ENCODE data around the gene SERTM2.
"Not testable (repeated sequence)": the region's sequence is repeated elsewhere in the genome, so short reads cannot be mapped to it uniquely, and the experiment has no call there.

The SERTM2 gene

DNA sequence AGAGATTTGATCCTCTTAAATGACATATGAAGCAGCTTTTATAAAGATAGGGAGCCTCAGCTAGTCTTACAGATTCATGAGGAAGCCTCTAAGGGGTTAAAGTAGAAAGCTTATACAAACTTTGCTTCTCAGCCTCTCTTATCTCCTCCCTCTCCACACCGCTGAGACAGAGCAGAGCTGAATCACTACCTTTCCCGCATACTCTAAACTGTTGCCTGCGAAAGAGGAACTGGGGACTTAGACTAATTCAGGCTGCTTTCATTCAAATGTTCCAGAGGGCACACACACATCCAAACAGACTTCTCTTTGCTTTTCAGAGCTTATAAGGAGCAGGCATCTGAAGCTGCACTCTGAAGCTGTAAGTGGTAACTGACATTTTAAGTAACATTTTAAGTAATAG lies at the start of gene SERTM2:
SERTM2 (plus strand) TSS at position 169 of the 400 bp plus-strand sequence. CDS start 7,213 bp downstream, outside the sequence.
- DNase-seq = no peak

DNA sequence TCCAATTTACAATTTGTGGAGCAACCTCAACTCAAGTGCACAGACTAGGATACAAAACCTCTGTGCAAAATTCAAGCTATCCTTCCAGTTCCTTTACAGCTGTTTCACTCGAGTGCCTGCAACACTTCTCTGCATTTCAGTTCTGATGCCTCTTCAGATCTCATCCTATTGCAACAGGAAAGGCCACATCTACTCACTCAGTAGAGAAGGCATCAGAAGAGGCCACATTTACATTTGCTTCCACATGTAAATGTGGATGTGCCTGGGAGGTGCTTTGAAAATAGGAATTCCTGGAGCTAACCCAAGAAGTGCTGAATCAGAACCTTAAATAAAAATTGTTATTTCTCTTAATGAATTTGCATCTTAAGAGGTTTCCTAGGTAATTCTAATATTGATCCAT lies 45.8 kb upstream of the SERTM2 start:
- DNase-seq = no peak

DNA sequence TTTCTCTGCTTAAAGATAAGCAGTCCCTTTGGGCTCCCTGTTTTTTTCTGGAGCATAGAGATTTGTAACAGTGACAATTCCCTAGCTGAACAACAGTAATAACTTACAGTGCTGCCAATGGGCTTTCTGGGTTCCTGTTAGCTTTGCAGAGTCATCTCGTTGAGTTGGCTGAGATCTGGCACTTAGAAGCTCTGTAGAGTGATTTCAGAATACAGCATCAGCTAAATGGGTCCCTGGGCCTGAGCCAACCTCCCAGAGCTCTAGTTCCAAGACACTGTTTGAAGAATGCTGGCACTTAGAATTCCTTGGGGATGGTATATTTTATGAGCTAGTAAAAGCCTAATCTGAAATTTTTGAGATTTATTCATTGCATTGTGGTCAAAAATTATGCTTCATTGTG lies 43.5 kb upstream of the SERTM2 start:
- DNase-seq = no peak

DNA sequence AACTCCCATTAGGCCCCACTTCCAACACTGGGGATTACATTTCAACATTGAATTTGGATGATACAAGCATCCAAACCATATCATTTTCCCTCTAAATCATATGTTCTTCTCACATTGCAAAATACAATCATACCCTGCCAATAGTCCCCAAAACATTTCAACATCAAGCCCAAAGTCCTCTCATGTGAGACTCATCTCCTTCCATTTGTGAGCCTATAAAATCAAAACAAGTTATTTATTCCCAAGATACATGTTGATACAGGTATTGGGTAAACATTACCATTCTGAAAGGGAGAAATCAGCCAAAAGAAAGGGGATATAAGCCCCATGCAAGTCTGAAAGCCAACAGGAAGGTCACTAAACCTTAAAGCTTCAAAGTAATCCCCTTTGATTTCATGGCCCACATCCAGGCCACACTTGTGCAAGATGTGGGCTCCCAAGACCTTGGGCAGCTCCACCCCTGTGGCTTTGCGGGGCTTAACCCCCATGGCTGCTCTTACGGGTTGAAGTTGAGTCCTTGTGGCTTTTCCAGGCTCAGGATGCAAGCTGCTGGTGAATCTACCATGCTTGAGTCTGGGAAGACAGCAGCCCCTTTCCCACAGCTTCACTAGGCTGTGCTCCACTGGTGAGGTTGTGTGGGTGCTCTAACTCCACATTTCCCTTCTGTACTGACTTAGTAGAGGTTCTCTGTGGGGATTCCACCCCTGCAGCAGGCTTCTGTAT lies 40.6 kb upstream of the SERTM2 start:
- DNase-seq = no peak

DNA sequence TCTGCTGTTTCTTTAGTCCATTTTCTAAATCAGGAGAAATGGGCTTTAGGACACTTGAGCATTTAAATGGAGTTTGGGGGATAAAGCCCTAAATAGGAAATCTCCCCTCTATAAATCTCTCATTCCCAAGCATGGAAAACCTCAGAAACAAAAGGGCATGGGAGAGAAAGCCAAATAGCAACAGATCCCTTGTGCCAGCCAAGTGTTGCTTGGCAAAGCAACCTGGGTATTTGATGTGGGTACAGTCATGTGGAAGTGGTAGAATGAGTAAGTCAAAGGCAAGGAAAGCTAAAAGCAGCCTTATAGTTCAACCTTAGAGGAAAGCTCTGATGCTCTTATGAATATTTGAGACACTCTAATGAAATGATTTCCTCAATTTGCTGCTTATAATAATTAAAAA lies 29.5 kb upstream of the SERTM2 start:
- DNase-seq = no peak

DNA sequence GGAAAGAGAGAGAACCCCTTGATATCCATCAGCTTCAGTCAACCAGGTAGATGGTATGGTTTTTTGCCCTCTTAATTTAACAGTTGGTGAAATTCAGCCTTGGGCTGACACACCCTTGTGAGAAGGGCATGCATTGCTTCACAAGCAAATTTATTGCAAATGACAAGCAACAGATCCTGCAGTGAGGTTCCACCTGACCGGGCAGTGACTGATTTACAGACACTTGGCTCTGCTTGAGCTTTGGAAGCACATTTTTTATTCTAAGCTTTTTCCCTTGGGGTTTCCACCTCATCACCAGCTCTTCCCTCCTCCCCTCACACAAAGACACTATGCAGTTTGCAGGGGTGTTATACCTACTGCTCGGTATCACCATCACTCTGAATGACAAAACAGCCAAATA lies 28.3 kb upstream of the SERTM2 start:
- no peak for DNase-seq

DNA sequence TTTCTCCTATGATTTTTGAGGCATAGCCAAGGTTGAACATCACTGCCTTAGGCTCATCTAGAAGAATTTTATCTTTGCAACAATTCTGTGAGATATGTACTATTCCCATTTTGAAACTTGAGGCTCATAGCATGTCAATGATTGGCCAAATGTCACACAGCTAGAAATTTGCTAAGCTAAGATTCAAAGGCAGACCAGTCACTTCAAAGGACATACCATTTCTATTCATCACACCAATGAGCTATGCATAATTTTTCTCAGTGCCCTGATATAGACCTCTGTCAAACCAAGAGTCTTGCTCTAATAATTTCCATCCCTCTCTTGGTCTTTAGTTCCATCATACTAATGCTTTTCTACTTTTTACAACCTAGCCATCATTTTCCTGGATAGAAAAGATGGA lies 27.6 kb upstream of the SERTM2 start:
- DNase-seq = no peak

DNA sequence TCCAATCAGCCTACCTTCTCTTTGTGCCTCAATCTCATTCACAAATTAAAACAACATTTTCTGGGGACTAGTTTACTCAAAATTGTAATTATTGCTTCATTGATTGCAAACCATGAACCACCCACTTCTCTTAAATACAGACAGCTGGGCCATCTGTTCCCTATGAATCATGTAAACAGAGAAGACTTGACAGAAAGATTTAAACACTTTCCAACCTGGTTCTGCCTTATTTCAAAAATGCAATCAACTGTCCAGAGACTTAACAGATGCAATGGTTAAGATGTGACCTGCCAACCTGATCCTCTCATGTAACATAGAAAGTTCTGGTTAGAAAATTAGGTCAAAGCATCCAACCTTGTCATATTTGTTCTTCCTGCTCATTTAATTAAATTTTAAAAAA lies 20.8 kb upstream of the SERTM2 start:
- no peak for DNase-seq

DNA sequence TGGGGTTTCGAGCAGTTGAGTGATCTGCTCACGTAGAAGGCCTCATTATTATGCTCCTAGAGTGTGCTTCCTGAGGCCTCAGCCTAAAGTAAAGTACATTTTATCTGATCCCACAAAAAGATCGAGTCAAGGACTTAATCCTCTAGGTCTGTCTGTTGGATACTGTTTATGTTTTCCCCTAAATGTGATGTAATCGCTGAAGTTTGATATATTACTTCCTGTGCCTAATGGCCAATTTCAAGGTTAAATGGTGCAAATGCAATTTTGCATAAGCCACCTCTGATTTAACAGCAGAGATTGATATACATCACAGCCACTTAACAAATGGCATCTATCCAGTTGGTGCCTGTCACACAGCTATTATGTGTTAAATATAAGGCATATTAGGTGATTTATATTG lies 19.4 kb upstream of the SERTM2 start:
- DNase-seq = no peak

DNA sequence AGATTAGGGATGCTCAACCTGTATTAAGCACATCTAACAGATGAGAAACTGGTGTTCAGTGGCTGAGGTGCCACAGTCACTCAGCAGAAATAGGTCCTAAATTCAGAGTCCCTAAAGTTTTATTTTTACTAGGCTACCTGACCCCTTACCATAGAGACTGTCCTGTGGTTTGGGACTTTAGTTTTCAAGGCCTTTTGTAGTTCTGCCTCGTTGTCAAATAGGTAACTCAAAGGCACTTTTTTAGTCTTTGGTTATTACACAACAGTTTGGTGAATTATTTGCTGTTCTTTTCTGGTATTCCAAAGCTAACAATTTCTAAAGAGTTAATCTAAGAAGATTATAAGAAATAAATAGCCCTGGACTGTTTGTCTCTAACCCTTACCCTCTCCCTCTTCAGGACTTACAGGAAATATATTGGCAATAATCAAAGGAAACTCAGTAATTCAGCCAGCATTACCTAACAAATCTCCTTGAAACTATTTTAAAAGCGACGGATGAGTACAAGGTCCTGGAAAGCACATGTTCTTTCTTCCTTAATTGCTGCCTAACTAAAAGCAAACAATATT lies 12.8 kb upstream of the SERTM2 start:
- DNase-seq = no peak

DNA sequence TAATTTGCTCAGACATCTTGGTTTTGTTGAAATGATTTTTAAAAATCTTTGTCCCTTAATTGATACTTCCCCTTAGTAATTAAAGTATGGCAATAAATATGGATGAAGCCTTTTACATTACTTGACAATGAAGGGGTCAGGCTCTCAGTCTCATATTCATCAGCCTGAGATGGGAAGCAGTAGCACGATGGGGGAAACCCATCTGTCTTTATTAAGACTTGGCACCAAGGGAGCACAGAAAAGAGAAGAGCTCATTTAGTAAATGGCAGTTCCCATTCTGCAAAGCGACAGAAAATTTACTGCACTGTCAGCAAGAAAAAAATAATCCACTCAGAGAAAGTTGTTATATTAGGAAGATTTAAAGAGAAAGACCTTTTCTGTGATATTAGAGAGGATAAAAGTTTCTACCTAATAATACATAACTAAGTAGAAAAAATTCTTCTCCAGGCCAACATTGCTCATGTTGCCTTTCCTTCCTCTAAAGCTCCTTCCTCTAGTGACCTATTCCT lies 7.9 kb upstream of the SERTM2 start:
- no peak for DNase-seq

DNA sequence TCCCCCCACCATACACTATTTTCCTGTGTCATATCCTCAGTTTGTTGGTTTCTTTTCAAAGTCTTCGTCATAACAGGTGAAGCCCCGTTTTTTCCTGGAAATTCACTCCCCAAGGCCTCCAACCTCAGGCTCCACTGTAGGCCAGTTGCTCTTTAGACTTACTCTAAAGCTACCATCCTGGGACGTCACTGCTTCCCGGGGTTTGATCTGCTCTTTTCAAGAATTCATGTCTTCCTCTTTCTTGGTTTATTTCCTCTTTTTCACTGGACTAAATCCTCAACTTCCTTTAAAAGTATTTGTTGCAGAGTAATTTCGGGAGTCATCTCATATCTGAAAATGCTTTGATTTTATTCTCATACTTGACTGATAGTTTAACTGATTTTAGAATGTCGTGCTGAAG lies 6.5 kb upstream of the SERTM2 start:
- no peak for DNase-seq

DNA sequence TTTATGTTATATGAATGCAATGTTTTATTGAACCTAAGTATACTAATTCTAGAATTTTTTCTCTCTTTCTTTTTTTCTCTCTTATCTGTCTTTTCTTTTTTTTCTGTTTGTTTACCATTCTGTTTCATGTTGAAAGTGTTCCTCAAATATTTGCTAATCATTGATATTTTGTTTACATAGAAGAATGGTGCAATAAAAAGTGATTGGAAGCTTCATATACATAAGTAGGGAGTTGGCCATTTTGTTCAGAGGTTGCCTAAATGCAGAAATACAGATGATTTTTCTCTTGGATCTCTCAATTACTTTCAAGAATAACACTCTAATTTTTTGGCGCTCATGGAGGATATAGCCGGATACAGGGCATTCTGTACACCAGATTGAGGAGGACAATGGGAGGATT lies 5.7 kb upstream of the SERTM2 start:
- DNase-seq = no peak

DNA sequence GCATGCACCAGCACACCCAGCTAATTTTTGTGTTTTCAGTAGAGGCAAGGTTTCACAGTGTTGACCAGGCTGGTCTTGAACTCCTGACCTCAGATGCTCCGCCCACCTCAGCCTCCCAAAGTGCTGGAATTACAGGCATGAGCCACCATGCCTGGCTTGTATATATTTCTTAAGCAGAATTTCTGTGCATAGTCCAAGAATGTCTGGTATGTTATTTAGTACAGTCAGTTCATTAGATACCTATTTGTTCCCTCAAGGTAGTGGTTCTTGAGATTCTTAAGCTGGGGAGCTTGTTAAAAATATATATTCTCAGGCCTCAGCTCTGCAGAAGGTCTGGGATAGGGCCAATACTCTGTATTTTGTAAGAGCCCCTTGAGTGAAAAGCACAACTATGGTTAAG lies 4.6 kb upstream of the SERTM2 start:
- DNase-seq = no peak

DNA sequence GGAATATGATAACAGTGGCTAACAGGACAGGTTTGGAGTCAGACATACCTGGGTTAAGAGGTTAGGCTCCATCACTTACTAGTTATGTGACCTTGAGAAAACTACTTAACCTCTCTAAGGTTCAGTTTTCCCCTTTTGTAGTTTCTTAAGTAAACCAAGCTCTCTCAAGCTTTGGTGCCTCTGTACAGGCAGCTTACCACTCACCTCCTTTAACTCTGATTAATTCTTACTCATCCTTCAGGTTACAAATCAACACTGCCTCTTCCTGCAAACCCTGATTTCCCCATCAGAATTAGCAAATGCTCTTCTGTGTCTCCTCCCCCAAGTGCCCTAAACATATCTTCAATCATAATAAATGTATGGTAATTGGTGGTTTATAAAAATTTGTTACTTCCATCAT lies 3.5 kb upstream of the SERTM2 start:
- no peak for DNase-seq

DNA sequence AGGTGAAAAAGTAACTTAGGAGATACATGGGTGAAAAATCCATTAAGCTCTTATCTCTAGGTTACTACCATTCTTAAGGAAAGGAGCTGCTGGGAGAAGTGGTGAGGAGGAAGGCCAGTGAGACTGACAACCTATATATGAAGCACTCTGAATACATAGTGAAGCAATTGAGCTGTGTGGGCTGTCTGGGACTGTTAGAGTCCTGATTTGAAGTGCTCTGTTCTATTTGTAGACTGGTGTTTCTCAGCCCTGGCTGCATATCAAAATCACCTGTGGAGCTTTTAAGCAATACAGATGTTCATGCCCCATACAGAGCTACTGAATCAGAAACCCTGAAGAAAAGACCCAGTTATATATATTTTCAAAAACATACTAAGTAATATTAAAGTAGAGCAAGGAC lies 3.9 kb downstream of the SERTM2 start:
- DNase-seq = no peak

DNA sequence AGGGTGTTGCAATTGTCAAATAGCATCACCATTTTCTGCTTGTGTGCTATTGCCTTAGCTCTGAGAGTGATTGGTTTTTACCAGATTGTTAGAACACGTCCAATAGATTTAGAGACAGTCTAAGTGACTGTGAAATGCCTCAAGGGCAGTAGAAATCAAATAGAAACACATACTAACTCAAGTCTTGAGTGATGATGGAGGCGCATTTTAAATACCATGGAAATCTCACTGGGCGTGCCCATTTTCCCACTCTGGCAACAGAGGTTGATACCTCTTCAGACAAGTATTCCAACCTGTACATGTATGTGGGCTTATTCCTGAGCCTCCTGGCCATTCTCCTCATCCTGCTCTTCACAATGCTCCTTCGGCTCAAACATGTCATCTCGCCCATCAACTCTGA lies 7.2 kb downstream of the SERTM2 start:
- DNase-seq = no peak

DNA sequence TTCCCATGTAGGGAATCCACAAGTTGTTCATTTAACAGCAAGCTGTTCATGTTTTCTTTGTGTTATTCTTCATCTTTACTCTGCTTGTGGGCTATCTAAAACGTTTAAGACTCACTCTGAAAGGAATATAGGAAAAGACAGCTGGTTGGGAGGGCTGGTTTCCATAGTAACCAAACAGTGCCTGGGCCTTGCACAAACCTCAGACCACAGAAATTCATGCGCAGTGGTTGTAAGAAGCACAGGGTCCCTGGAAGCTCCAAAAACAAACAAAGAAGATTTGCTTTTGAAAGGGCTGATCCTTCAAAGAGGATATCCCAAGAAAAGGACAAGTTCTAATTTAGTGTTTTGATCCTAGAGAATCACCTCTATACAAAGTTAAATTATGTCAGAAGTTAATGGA lies 7.8 kb downstream of the SERTM2 start:
- DNase-seq = no peak

DNA sequence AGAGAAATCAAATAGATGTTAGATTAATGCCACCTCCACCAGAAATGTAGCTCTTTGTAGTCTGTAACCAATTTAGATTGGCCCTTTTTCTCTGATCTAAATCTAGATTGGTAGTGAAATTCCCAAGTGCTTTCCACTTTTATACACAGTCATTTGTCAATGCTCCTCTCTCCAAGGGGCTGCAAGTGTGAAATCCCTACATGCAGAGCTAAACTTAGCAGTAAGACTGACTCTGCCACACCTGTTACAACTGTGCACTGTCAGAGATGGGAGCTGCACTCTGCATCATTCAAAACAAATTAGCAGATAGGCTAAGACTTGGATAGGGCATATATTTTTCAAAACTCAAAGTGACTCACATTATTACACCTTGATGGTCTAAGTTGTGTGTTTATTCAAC lies 9.1 kb downstream of the SERTM2 start:
- DNase-seq = no peak

DNA sequence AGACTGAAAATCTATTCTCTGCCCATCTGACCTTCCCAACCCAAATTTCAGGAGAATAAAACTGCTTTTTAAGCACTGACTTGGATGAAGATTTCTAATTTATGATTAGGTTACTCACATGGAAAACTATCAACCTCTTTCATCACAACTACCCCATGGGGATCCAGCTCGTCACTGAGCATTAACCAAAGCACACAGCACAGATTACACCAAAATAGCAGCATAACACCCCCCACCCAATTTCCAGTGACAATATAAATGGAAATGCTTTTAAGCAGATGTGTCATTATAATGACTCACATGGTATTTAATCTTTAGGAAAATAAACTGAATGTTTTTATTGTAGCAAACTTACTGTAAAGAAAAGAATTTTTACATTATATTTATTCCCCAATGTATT lies 9.7 kb downstream of the SERTM2 start:
- DNase-seq = no peak

DNA sequence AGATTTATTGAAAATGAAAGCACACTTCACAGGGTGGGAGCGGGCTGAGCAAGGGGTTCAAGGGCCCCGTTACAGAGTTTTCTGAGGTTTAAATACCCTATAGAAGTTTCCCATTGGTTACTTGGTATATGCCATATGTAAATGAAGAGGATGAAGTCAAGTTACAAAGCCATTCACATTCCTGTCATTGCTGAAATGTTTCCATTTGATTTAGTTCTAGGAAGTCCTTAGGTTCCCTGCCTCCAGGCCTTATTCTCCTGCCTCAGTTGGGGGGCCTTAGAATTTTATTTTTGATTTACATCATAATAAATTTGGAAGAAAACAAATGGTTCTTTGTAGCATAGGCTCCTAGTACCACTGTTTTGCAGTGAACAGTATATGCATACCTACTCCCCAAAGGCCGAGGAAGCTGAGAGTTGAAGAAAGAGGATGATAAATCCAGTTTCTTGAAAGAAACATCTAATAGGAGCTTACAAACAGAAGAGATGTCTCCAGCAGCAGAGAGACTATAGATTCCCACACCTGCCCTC lies 31.8 kb downstream of the SERTM2 start:
- no peak for DNase-seq

DNA sequence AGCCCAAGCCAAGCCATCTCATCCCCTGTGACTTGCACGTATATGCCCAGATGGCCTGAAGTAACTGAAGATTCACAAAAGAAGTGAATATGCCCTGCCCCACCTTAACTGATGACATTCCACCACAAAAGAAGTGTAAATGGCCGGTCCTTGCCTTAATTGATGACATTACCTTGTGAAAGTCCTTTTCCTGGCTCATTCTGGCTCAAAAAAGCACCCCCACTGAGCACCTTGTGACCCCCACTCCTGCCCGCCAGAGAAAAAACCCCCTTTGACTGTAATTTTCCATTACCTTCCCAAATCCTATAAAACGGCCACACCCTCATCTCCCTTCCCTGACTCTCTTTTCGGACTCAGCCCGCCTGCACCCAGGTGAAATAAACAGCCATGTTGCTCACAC lies 37.8 kb downstream of the SERTM2 start:
- not testable (repeated sequence) for DNase-seq

DNA sequence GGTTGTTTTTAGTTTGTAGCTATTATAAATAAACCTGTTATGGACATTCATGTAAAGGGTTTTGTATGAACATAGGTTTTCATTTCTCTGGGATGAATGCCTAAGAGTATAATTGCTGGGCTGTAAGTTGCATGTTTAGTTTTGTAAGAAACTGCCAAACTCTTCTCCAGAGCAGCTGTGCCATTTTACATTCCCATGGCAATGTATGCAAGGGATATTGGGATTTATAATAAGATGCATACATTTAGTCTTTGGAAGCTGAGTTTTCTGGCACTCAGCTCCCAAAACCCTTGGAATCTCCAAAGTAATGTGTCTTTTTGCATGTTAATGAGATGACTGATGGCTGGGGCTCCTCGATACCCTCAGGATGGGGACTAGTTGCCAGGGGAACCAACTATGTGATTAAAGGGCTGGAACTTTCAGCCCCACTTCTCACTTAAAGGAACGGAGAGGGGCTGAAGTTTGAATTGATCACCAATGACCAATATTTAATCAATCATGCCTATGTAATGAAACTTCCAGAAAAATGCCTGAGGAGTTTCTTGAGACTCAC lies 44.0 kb downstream of the SERTM2 start:
- no peak for DNase-seq

DNA sequence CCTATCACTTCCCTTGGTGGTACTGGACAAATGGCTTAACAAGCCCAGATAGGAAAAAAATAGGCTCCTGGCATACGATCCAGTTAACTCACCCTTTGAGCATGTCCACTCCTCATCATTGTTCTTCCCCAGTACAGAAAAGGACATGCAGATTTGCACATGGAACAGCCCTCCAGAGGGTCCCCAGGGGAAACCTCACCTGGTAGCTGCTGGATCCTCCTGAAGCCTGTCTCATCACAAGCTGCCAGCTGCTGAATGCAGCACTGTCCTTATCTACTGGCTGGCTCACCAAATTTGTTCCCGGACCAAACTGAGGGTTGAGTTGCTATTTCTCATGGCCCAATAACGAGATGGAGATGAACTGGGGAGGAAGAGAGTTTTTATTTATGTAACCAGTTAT lies 49.4 kb downstream of the SERTM2 start:
- DNase-seq = no peak
